HepG2 (cell line): Measurements from ENCODE around the gene TSC22D1. TPM values are rescaled to one million over a fixed set of nuclear protein-coding genes. Genes with fewer than 3 reads are reported as not detected.

ENCODE experiments used
- ATAC-seq: fragments of 200-7000 bp; cut with Tn5 transposase; 3 replicates; pipeline ENCODE4 v1.9.1; 2020; ENCODE audit warnings: mild to moderate bottlenecking, moderate library complexity
- BruUV-seq: library from RNA; stranded (reverse); fragments of 400-500 nt; replicated peaks from 2 replicates; lab custom pipeline; 2021; lab: Mats Ljungman, UMichigan
- CTCF ChIA-PET: fragments of 300-600 bp; formaldehyde crosslinking; extraction: SDS; loops from one replicate; lab custom pipeline; 2021; ENCODE audit warnings: low total read pairs, inconsistent platforms, low intra/inter-chr PET ratio; lab: Yijun Ruan, JAX
- POLR2A ChIA-PET: fragments of 350-600 bp; sonication (Branson Sonifier 250); formaldehyde crosslinking; loops from one replicate; lab custom pipeline; 2020; ENCODE audit warnings: antibody characterized with exemption, inconsistent platforms; lab: Yijun Ruan, JAX
- DNase-seq: peaks from one replicate; pipeline ENCODE4 v3.0.0-alpha.2; 2015; ENCODE audit warnings: low spot score
- FAIRE-seq: peaks from 3 replicates; lab custom pipeline; 2011; peaks lifted over from hg19 to GRCh38; lab: Jason Lieb, UNC
- H2AFZ ChIP-seq: one replicate; pipeline ENCODE4 v1.6.1; 2011; ENCODE audit warnings: low read length, inconsistent platforms
- H3K27ac ChIP-seq: fragments of 300-600 bp; 3 replicates; pipeline ENCODE4 v1.8.0; 2011; ENCODE audit warnings: mixed run types, mild to moderate bottlenecking, mixed read lengths, low read length, inconsistent platforms; ENCODE audit not compliant: insufficient read depth; ENCODE audit errors: extremely low read length
- H3K27me3 ChIP-seq, 2 experiments: fragments of 200-600 bp in 1 of 2; 2 replicates in 1 of 2; 3 replicates in 1 of 2; pipeline versions ENCODE4 v1.6.0 to v1.8.0; 2011; ENCODE audit warnings: low read length in 2 of 2, mild to moderate bottlenecking in 2 of 2, moderate library complexity in 2 of 2, inconsistent platforms in 1 of 2; ENCODE audit not compliant: insufficient read depth in 2 of 2, control insufficient read depth in 1 of 2
- H3K36me3 ChIP-seq, 2 experiments: fragments of 200-600 bp in 1 of 2; replicated peaks in 1 of 2; 2 replicates in 1 of 2; 3 replicates in 1 of 2; pipeline versions ENCODE4 v1.5.1 to v1.8.0; 2011; ENCODE audit warnings: low read length in 2 of 2, inconsistent platforms in 1 of 2; ENCODE audit not compliant: insufficient read depth in 2 of 2, control insufficient read depth in 1 of 2
- H3K4me1 ChIP-seq: 2 replicates; pipeline ENCODE4 v1.5.1; 2012; ENCODE audit warnings: low read length, inconsistent platforms; ENCODE audit not compliant: insufficient read depth
- H3K4me2 ChIP-seq: 2 replicates; pipeline ENCODE4 v1.6.0; 2011; ENCODE audit warnings: low read depth, low read length, inconsistent platforms
- H3K4me3 ChIP-seq, 3 experiments: fragments of 200-600 bp in 1 of 3; sonication (generic), shearing (Covaris generic) in 1 of 3; replicated peaks in 1 of 3; 2 replicates each; pipeline ENCODE4 v1.5.1; 2011 to 2016; ENCODE audit warnings: low read length in 3 of 3, inconsistent platforms in 2 of 3, low read depth in 2 of 3, mild to moderate bottlenecking in 2 of 3, control low read depth in 1 of 3, mixed read lengths in 1 of 3; ENCODE audit not compliant: insufficient read depth in 1 of 3
- H3K79me2 ChIP-seq: one replicate; pipeline ENCODE4 v1.6.1; 2011; ENCODE audit warnings: low read length, inconsistent platforms; ENCODE audit not compliant: insufficient read depth
- H3K9ac ChIP-seq: 2 replicates; pipeline ENCODE4 v1.6.0; 2011; ENCODE audit warnings: mild to moderate bottlenecking, low read depth, low read length, inconsistent platforms; ENCODE audit not compliant: insufficient read depth
- H3K9me3 ChIP-seq: 2 replicates; pipeline ENCODE4 v1.5.1; 2012; ENCODE audit warnings: mild to moderate bottlenecking, low read length
- H4K20me1 ChIP-seq: 2 replicates; pipeline ENCODE4 v1.6.0; 2011; ENCODE audit warnings: inconsistent platforms, mild to moderate bottlenecking, low read length, moderate library complexity; ENCODE audit not compliant: insufficient read depth
- ATF1 ChIP-seq: IDR thresholded peaks from 2 replicates; pipeline ENCODE4 v1.6.1; 2016; ENCODE audit warnings: mild to moderate bottlenecking, control low read depth
- FOSL2 ChIP-seq: sonication (generic); formaldehyde crosslinking; IDR thresholded peaks from 2 replicates; pipeline ENCODE4 v1.4.0; 2020; ENCODE audit warnings: missing genetic modification reagents
- GATAD2A ChIP-seq: IDR thresholded peaks from 2 replicates; pipeline ENCODE4 v1.6.1; 2016
- MAFF ChIP-seq: IDR thresholded peaks from 2 replicates; pipeline ENCODE4 v1.6.1; 2011; ENCODE audit warnings: low read depth, low read length, improper control_type of control experiment
- MAFG ChIP-seq: sonication (generic); formaldehyde crosslinking; IDR thresholded peaks from 2 replicates; pipeline ENCODE4 v1.5.1; 2020; ENCODE audit warnings: mild to moderate bottlenecking, missing genetic modification reagents
- MAFK ChIP-seq, 2 experiments: IDR thresholded peaks in 1 of 2; conservative IDR thresholded peaks in 1 of 2; 2 replicates each; pipeline ENCODE4 v1.6.1; 2011; ENCODE audit warnings: improper control_type of control experiment in 2 of 2, low read length in 2 of 2
- NFE2 ChIP-seq: sonication (generic); formaldehyde crosslinking; IDR thresholded peaks from 2 replicates; pipeline ENCODE4 v1.4.0; 2020; ENCODE audit warnings: missing genetic modification reagents
- NFE2L2 ChIP-seq: fragments of 150-350 bp; IDR thresholded peaks from 2 replicates; pipeline ENCODE4 v1.6.1; 2014; ENCODE audit warnings: low read length
- SAP130 ChIP-seq: IDR thresholded peaks from 2 replicates; pipeline ENCODE4 v1.6.1; 2016; ENCODE audit warnings: low read depth
- SRF ChIP-seq: IDR thresholded peaks from 2 replicates; pipeline ENCODE4 v1.6.1; 2011; ENCODE audit warnings: mild to moderate bottlenecking, low read depth, low read length, moderate library complexity
- WGBS: methylation state at CpG from one replicate; pipeline ENCODE4 v1.1.6; 2017; ENCODE audit warnings: low lambda C conversion rate; 5-methylcytosine and 5-hydroxymethylcytosine counted together
- in situ Hi-C: cut with HindIII; loops from 2 replicates; pipeline ENCODE4 v1.10.0; 2017; ENCODE audit warnings: low pct_unique_long_range_greater_than_20kb; ENCODE audit not compliant: extremely low pct_ligation_motif_present
- intact Hi-C: fragments of 100-400 bp; cut with micrococcal nuclease; formaldehyde crosslinking; loops from one replicate; pipeline ENCODE4 v1.10.0; 2022; ENCODE audit not compliant: unreplicated experiment
- polyA plus RNA-seq, 8 experiments: library from polyadenylated mRNA; depleted of rRNA in 3 of 8; stranded (reverse) in 7 of 8; unstranded in 1 of 8; fragments of >200 nt; fragmentation: Illumina TruSeq in 4 of 8; extraction: Trizol in 4 of 8; gene quantifications; 2 replicates each; pipeline versions ENCODE4 v1.2.1 to v1.2.3, GENCODE V29; 2011 to 2016; ENCODE audit warnings: low read depth in 4 of 8, missing spikeins in 1 of 8, mixed read lengths in 1 of 8; ENCODE audit not compliant: insufficient read depth in 1 of 8
- total RNA-seq, 5 experiments: library from RNA; depleted of rRNA; stranded (reverse); fragments of >200 nt; fragmentation: Illumina TruSeq; extraction: Trizol; gene quantifications; 2 replicates each; pipeline ENCODE4 v1.2.3, GENCODE V29; 2016; ENCODE audit warnings: low read depth in 1 of 5

The TSC22D1 gene
- total and polyA plus RNA-seq, 2 of the 13 experiments (the other 11 are each of a cell fraction or from before 2014, with no cell fraction given) = 18.4 to 35.7 TPM

- intact Hi-C loops (no loop called here), in situ Hi-C loops (no loop called here)
- 44% methylated on average over 4 of the region's 4 CpGs for WGBS
- Histone ChIP-seq H3K4me3 (no peak overlapping the region; a peak in 1 of 6 replicates), H3K36me3 (no peaks in the 10 kb centered on the region), H3K27ac (peak overlapping the region; percentile 56), H3K9me3 (no peaks in the 10 kb centered on the region), H3K4me2 (peak overlapping the region; percentile 48), H3K4me1 (peaks cover 39% of the 10 kb centered on the region), H3K9ac (peak overlapping the region; percentile 27), H3K27me3 (no peaks in the 10 kb centered on the region), H3K79me2 (no peaks in the 10 kb centered on the region), H4K20me1 (no peaks in the 10 kb centered on the region), H2AFZ (peak overlapping the region; percentile 52)
- TF ChIP-seq SRF (no peak), GATAD2A (CRISPR knock-in tag) (no peak), NFE2 (peak; percentile 95), SAP130 (peak; percentile 34; the same call in 1 of the 2 replicates), FOSL2 (CRISPR knock-in tag) (peak; percentile 49; the same call in 1 of the 2 replicates), MAFG (CRISPR knock-in tag) (peak; percentile 66; the same call in 1 of the 2 replicates), MAFK (conservative IDR thresholded peaks at IDR 0.05 in 1 of 2, IDR thresholded peaks at IDR 0.05 in 1 of 2; ENCODE audit: low read length in 2 of 2) (peak; percentile 90 to 94), ATF1 (CRISPR knock-in tag) (no peak), NFE2L2 (peak; percentile 98), MAFF (peak; percentile 91)
- POLR2A ChIA-PET = interaction anchor here (0.6 to 0.9 kb wide), 2 partner anchors 241 to 395 kb away, joined by 3 to 4 read pairs; no protein-coding TSS in a partner anchor
- BruUV-seq = no TSS peak
- ATAC-seq (peak; percentile 92), FAIRE-seq (peak; percentile 42), DNase-seq (peak; percentile 67)
- CTCF ChIA-PET = no interaction called here
Observed at GRCh38 chr13:44523146-44524015, 52.7 kb downstream of the TSC22D1 start.
